IPS DF 6.9 (cell line): ENCODE data around the gene MAD1L1.
"Not testable (repeated sequence)": the region's sequence is repeated elsewhere in the genome, so short reads cannot be mapped to it uniquely, and the experiment has no call there.

Source experiments
- DNase-seq: peaks from one replicate; pipeline ENCODE4 v3.0.0-alpha.2; 2013; ENCODE audit warnings: low read depth, low spot score
- H3K27ac ChIP-seq: one replicate; pipeline ENCODE4 v1.5.1; 2013; ENCODE audit warnings: low read length, control low read depth
- H3K27me3 ChIP-seq: 2 replicates; pipeline ENCODE4 v1.6.1; 2013; ENCODE audit warnings: mild to moderate bottlenecking, low read length; ENCODE audit not compliant: control insufficient read depth, insufficient read depth
- H3K36me3 ChIP-seq: 2 replicates; pipeline ENCODE4 v1.6.1; 2013; ENCODE audit warnings: low read length; ENCODE audit not compliant: control insufficient read depth, insufficient read depth
- H3K4me1 ChIP-seq: 2 replicates; pipeline ENCODE4 v1.6.1; 2013; ENCODE audit warnings: low read length; ENCODE audit not compliant: control insufficient read depth, insufficient read depth
- H3K4me3 ChIP-seq: 2 replicates; pipeline ENCODE4 v1.5.1; 2013; ENCODE audit warnings: mild to moderate bottlenecking, low read length
- H3K9me3 ChIP-seq: 2 replicates; pipeline ENCODE4 v1.6.1; 2013; ENCODE audit warnings: low read length, inconsistent platforms; ENCODE audit not compliant: control insufficient read depth, insufficient read depth
- WGBS: extraction: QIAGEN DNeasy Blood & Tissue Kit; methylation state at CpG from one replicate; pipeline ENCODE4 v1.1.7; 2013; ENCODE audit warnings: mixed read lengths, missing lambda C conversion rate; ENCODE audit not compliant: insufficient read length, insufficient coverage; 5-methylcytosine and 5-hydroxymethylcytosine counted together

MAD1L1 gene

DNA sequence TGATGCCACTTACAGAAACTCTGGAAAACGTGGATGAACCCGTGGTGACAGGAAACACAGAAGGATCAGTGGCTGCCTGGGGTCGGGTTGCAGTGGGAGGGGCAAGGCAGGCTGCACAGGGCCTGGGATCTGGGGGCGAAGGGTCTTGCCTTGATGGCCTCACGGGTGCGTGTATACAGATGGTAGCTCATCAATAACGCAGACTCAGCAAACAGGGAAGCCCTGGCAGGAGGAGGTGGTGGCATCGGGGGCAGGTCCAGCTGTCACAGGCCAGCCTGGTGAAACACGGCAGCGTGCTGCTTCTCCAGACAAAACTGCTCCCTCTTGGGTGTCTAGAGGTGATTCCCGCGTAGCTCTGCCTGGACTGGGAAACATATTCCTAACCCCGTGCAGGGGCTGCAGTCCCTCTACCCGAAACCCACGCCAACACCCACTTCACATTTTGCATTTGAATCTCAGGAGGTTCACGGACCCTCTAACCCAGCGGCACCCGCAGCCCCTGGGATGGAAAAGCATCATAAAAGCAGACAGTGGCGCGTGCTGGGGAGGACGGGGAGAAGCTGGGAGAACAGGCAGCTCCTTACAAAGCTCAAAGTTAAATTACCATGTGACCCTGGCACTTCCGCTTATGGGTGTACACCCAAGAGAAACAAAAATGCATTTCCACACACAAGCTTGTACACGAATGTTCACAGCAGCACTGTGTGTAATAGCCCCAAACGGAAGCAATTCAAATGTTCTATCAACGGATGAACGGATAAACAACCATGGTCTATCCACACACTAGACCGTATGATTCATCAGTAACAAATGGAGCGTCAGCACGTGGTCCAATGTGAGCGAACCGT lies 394.8 kb downstream of the MAD1L1 start:
- not testable (repeated sequence) for H3K9me3 ChIP-seq, DNase-seq, H3K27me3 ChIP-seq, H3K27ac ChIP-seq, H3K4me1 ChIP-seq, H3K4me3 ChIP-seq, H3K36me3 ChIP-seq
- no CpG with 5 or more reads among the region's 31 CpGs for WGBS

DNA sequence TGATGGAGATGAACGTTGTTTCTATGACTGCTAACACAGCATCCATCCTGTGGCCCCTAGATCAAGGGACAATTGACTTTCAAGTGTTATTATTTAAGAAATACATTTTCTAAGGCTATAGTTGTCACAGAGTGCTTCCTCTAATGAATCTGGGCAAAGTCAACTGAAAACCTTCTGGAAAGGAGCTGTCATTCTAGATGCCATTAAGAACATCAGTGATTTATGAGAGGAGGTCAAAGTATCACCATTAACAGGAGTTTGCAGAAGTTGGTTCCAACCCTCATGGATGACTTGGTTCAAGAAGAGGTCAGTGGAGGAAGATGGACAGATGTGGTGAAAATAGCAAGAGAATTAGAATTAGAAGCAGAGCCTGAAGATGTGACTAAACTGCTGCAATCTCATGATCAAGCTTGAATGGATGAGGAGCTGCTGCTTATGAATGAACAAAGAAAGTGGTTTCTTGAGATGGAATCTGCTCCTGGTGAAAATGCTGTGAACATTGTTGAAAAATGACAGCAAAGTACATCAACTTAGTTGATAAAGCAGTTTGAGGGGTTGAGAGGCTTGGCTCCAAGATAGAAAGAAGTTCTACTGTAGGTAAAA lies 400.7 kb downstream of the MAD1L1 start:
- H3K36me3 ChIP-seq, H3K4me3 ChIP-seq, H3K27me3 ChIP-seq, H3K27ac ChIP-seq, DNase-seq, H3K4me1 ChIP-seq, H3K9me3 ChIP-seq: not testable (repeated sequence)
- no CpG with 5 or more reads among the region's 1 CpG for WGBS

DNA sequence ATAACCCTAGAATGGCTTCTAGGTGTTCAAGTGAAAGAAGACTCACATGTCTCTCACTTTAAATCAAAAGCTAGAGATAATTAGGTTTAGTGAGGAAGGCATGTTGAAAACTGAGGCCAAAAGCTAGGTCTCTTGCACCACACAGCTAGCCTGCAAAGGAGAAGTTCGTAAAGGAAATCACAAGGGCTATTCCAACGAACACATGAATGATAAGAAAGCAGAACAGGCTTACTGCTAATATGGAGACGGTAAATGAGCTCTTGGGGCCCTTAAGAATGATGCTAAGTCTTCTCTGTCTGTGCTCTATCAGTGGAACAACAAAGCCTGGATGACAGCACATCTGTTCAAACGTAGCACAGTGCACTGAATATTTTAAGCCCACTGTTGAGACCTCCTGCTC lies 401.3 kb downstream of the MAD1L1 start:
- H3K36me3 ChIP-seq, DNase-seq, H3K4me3 ChIP-seq, H3K27ac ChIP-seq, H3K9me3 ChIP-seq, H3K27me3 ChIP-seq, H3K4me1 ChIP-seq: not testable (repeated sequence)
- no CpG with 5 or more reads among the region's 4 CpGs for WGBS

DNA sequence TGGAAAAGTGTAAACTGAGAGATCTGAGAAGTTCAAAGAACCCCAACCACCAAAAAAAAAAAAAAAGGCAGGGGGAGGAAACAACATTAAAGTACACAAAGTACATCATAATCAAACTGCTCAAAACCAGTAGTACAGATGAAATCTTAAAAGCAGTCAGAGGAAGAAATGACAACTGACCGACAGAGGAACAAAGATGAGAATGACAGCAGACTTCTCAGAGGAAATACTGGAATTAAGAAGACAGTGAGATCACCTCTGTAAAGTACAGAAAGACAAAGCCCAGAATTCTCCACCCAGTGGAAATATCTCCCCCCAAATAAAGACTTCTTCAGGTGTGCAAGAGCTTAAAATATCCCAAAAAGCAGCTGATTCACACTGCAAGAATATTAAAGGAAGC lies 403.1 kb downstream of the MAD1L1 start:
- H3K9me3 ChIP-seq, H3K4me1 ChIP-seq, H3K4me3 ChIP-seq, H3K27me3 ChIP-seq, DNase-seq, H3K36me3 ChIP-seq, H3K27ac ChIP-seq: not testable (repeated sequence)
- WGBS = no CpG with 5 or more reads among the region's 1 CpG

DNA sequence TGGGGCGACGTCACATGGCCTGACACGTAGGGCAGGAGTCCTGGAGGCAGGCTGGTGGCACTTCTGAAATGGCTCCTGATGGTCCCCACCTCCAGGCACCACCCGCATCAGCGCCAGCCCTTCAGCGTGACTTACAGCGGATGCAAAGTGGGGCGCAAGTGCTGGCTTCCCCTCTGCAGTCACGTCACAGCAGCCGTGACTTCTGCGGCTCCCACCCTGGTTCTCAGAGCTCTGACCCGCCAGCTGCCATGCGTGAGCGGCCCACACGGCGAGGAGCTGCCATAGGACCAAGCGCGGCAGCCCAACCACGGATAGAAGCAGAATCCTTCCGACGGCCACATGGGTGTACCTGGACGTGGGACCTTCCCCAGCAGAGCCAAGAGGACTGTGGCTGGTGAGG lies 403.6 kb downstream of the MAD1L1 start:
- Histone ChIP-seq H3K9me3 (no peaks in the 10 kb centered on the region), H3K36me3 (no peaks in the 10 kb centered on the region), H3K27me3 (no peaks in the 10 kb centered on the region), H3K4me3 (no peak overlapping the region), H3K4me1 (no peaks in the 10 kb centered on the region), H3K27ac (no peak overlapping the region)
- no peak for DNase-seq
- WGBS = no CpG with 5 or more reads among the region's 22 CpGs

DNA sequence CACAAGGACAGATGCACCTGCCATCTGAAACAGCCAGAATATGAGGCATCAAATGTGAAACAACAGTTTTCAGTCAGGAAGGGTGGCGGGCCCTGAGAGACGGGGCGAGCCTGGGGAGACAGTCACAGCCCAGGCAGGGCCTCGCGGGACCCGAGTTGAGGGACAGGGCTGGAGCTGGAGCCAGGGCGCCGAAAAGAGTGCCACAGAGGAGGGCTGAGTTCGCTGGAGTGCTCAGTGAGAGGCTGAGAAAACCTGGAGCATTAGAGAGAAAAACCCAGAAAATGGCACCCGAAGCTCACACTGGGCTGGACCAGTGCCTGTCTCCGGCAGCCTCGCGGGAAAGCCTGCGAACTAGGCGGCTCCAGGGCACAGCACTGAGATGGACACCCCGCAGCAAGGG lies 404.6 kb downstream of the MAD1L1 start:
- H3K9me3 ChIP-seq = not testable (repeated sequence)

DNA sequence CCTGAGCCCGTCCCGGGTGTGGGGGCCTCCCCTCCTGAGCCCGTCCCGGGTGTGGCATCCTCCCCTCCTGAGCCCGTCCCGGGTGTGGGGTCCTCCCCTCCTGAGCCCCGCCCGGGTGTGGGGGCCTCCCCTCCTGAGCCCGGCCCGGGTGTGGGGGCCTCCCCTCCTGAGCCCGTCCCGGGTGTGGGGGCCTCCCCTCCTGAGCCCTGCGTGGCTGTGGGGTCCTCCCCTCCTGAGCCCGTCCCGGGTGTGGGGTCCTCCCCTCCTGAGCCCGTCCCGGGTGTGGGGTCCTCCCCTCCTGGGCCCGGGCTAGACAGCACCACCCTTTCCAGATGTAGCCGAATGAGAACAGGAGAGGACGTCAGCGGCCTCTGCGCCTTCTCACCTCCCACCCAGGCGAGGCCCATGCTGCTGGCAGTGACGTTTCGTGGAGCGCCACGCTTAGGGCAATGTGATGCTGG lies 405.2 kb downstream of the MAD1L1 start:
- not testable (repeated sequence) for H3K27ac ChIP-seq, DNase-seq, H3K36me3 ChIP-seq, H3K9me3 ChIP-seq, H3K27me3 ChIP-seq, H3K4me1 ChIP-seq, H3K4me3 ChIP-seq
- WGBS = no CpG with 5 or more reads among the region's 27 CpGs

More for the DNA sequence above, 404.6 kb downstream of the MAD1L1 start:
- not testable (repeated sequence) for H3K4me1 ChIP-seq, H3K27ac ChIP-seq, H3K27me3 ChIP-seq, H3K4me3 ChIP-seq, H3K36me3 ChIP-seq, DNase-seq
- no CpG with 5 or more reads among the region's 16 CpGs for WGBS

DNA sequence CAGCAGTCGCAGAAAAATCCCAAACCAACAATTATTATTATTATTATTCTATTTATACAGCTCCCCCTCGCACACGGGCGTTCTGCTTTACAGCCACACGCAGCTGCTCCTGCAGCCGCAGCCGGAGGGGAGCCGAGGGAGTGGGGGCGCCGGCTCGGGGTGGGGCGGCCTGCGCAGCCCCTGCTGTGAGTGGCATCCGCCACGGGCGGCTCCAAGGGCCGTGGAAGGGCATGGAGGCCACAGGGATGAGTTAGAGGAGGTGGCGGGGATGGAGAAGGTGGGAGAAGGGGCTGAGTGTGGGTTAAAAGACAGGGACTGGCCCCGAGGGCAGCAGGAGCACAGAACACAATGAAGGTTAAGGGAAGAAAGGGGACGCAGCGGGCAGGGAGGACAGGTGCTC lies 405.8 kb downstream of the MAD1L1 start:
- H3K9me3 ChIP-seq, H3K4me1 ChIP-seq: not testable (repeated sequence)
- WGBS = no CpG with 5 or more reads among the region's 21 CpGs

DNA sequence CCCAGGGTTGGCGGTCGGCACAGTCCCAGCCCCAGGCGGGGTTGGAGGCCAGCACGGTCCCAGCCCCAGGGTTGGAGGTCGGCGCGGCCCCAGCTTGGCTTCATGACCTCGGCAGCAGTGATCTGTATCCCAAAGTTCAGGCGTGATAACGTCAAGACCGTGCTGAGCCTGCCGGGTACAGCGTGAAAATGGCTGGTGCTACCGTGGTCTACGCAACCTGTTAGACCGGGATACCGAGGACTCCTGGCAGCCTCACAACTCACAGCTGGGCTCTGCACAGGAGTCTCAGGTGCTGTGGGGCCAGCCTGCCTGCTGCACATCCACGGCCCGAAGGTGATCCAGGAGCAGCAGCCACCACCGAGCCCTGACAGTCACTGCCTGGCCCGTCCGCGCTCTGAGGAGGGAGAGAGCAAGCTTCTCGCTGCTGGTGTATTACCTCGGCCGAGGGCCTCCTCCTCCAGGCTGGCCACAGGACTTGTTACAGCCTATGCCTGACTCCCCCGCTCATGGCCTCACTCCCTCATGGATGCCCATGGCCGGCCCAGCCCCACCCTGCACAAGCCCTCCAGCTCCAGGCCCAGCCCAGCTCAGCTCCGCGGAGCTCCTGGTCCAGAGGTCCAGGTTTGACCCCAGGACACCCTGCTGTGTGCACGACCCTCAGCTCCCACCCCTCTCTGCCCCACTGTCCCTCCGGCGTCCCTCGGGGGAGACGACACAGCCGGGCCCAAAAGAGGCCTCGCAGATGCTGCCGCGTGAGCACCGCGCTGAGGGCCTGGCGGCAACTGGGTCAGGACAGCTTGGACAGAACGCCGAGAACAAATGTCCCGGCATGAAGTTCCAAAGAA lies 406.6 kb downstream of the MAD1L1 start:
- no CpG with 5 or more reads among the region's 45 CpGs for WGBS

More for the DNA sequence above, 405.8 kb downstream of the MAD1L1 start:
- not testable (repeated sequence) for H3K27ac ChIP-seq, H3K27me3 ChIP-seq, DNase-seq, H3K4me3 ChIP-seq, H3K36me3 ChIP-seq

DNA sequence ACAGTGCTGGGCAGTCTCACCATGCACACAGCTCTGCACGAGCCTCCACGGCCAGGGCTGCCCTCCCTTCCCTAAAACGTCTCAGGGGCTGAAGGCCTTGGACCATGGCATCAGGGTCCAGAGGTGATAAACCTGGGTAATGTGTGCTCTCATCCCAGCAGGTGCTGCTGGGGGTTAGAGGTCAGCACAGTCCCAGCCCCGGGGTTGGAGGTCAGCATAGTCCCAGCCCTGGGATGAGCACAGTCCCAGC lies 407.2 kb downstream of the MAD1L1 start:
- not testable (repeated sequence) for H3K27me3 ChIP-seq, H3K36me3 ChIP-seq, H3K9me3 ChIP-seq, H3K4me3 ChIP-seq, DNase-seq, H3K4me1 ChIP-seq, H3K27ac ChIP-seq
- WGBS = no CpG with 5 or more reads among the region's 4 CpGs

More for the DNA sequence above, 406.6 kb downstream of the MAD1L1 start:
- Histone ChIP-seq H3K9me3 (no peaks in the 10 kb centered on the region), H3K4me3 (no peak overlapping the region), H3K27me3 (no peaks in the 10 kb centered on the region), H3K36me3 (no peaks in the 10 kb centered on the region; the same call in 1 of the 2 replicates), H3K4me1 (no peaks in the 10 kb centered on the region), H3K27ac (no peak overlapping the region)
- no peak for DNase-seq
